GM18907 (cell line): Measurements from ENCODE around the gene ZNF221.
A peak's percentile ranks its signal among the peaks of the same experiment; 100 is the strongest.

Experiments used
- ATAC-seq: cut with Tn5 transposase; IDR thresholded peaks from one replicate; pipeline ENCODE4 v1.9.1; 2021; ENCODE audit warnings: mild to moderate bottlenecking, moderate library complexity; ENCODE audit not compliant: unreplicated experiment

The ZNF221 gene

GRCh38 chr19:43956827-43957226 lies 5.8 kb downstream of the ZNF221 start:
- ATAC-seq, result no peak

GRCh38 chr19:43957891-43958290 lies 6.9 kb downstream of the ZNF221 start:
- no peak for ATAC-seq

- no peak for ATAC-seq
Measured at GRCh38 chr19:43960411-43960810, 9.4 kb downstream of the ZNF221 start.

- ATAC-seq, result no peak
Measured at GRCh38 chr19:43966079-43966694, 15.2 kb downstream of the ZNF221 start.

GRCh38 chr19:43976732-43977131 lies 25.7 kb downstream of the ZNF221 start:
- no peak for ATAC-seq

GRCh38 chr19:43983544-43983911 lies 32.5 kb downstream of the ZNF221 start:
- peak; percentile 12 for ATAC-seq

GRCh38 chr19:43983912-43984686 lies 33.1 kb downstream of the ZNF221 start, which contains the start of gene ZNF155:
ZNF155 (plus strand) TSS chr19:43984188; CDS start chr19:43988544, 4,356 bp downstream.
- ATAC-seq, result peak; percentile 87

- ATAC-seq, result peak; percentile 17
Measured at GRCh38 chr19:43984687-43985000, 33.6 kb downstream of the ZNF221 start.

GRCh38 chr19:43997631-43998290 lies 46.7 kb downstream of the ZNF221 start:
- ATAC-seq, result no peak

GRCh38 chr19:44002212-44002565 lies 51.2 kb downstream of the ZNF221 start:
- ATAC-seq, result no peak

- ATAC-seq, result peak; percentile 90
Measured at GRCh38 chr19:44002566-44003460, 51.8 kb downstream of the ZNF221 start, which contains the start of gene ZNF230. ZNF230 (plus strand) TSS chr19:44002957; CDS start chr19:44007079, 4,122 bp downstream.

- ATAC-seq, result no peak
Measured at GRCh38 chr19:44003461-44004009, 52.5 kb downstream of the ZNF221 start.

GRCh38 chr19:44005973-44006372 lies 54.9 kb downstream of the ZNF221 start:
- no peak for ATAC-seq

GRCh38 chr19:44007473-44007872 lies 56.4 kb downstream of the ZNF221 start:
- no peak for ATAC-seq

- no peak for ATAC-seq
Measured at GRCh38 chr19:44010468-44010867, 59.4 kb downstream of the ZNF221 start.
